GM12875 (cell line): ENCODE data around the gene CD19.

ENCODE experiments used
- H3K4me3 ChIP-seq: one replicate; pipeline ENCODE4 v1.5.1; 2011; ENCODE audit warnings: low read depth, low read length, control low read depth
- CTCF ChIP-seq: IDR thresholded peaks from 2 replicates; pipeline ENCODE4 v1.5.1; 2011; ENCODE audit warnings: low read depth, mild to moderate bottlenecking, control low read depth, inconsistent platforms, low read length, moderate library complexity, borderline replicate concordance; ENCODE audit not compliant: insufficient read depth

The CD19 gene

DNA sequence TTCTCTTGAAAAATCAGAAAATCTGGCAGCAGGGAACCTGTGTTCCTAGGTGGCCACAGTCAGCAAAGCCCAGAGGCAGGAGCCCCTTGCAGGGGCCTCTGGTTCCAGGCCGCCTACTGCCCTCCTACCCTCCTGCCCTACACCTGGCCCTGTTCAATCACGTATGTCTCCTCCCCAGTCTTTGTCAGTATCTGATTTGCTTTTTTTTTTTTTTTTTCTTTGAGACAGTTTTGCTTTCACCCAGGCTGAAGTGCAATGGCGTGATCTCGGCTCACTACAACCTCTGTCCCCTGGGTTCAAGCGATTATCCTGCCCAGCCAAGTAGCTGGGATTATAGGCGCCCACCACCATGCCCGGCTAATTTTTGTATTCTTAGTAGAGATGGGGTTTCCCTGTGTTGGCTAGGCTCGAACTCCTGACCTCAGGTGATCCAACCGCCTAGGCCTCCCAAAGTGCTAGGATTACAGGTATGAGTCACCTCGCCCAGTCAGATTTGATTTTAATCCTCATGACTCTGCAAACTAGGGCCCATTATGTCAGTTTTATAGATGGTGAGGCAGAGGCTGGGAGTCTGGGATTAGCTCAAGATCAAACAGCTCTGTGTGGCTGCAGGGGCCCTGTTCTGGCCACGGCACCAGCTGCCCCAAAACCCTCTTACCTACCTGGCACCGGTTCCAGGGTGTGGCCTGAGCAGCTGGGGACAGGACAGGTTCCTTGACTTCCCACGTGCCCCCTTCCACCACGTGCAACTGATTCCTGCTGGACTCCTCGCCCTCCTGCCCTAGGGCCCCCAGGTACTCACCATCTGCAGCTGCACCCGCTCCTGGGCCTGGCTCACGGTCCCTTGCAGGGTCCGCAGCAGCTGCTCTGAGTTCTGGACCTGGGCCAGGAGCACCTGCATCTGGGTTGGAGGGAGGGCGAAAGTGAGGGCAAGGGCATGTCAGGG is 21.4 kb upstream of the CD19 start:
- H3K4me3 ChIP-seq = no peak overlapping the region
- no peak for TF ChIP-seq CTCF

- H3K4me3 ChIP-seq = no peak overlapping the region
- no peak for TF ChIP-seq CTCF
Observed at GRCh38 chr16:28912558-28912957, 19.2 kb upstream of the CD19 start.

DNA sequence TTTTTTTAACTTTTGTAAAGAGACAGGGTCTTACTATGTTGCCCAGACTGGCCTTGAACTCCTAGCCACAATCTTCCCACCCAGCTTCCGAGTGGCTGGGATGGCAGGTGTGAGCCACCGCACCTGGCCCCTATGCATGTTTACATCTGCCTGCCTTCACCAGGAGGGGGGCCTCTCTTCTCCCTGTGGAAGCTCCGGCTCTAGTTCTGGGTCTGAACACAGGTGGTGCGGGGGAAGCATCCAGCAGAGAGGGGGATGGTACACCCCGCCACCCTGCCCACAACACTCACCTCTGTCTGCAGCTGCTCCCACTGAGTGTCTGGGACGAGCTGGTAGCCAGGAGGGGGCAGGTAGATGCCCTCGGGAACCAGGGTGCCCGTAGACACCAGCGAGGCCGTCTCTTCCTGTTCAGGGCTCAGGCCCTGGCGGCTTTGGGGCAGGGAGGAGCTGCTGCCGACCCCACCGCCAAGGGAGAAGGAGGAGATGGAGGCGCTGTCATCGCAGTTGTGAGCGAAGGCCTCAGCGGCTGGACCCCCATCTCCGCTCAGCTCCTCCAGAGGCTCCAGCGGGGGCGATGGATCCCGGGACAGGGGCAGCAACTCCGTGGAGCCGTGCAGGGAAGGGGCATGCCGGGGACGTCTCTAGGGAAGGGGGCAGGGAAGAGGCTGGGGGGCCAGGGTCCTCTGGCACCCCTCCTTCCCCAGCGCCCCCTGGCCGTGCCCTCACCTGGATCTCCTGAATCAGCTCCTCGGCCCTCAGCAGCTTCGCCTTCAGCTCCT is 17.6 kb upstream of the CD19 start:
- TF ChIP-seq CTCF = no peak
- H3K4me3 ChIP-seq = no peak overlapping the region

DNA sequence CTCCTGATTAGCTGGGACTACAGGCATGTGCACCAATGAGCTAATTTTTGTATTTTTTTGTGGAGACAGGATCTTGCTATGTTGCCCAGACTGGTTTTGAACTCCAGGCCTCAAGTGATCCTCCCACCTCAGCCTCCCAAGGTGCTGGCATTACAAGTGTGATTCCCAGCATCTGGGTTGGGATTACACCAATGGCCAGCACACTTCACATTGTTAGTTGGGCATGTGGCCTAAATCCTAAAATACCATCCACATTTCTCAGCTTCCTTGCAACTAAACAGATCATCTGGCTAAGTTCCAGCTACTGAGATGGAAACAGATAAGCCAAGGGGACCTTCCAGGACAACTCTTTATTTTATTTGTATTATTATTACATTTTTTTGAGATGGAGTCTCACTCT is 16.6 kb upstream of the CD19 start:
- no peak for TF ChIP-seq CTCF
- no peak overlapping the region for H3K4me3 ChIP-seq

- no peak overlapping the region for H3K4me3 ChIP-seq
- no peak for TF ChIP-seq CTCF
Observed at GRCh38 chr16:28917095-28917494, 14.7 kb upstream of the CD19 start.

- no peak overlapping the region for H3K4me3 ChIP-seq
- TF ChIP-seq CTCF = no peak
Observed at GRCh38 chr16:28918698-28919097, 13.1 kb upstream of the CD19 start.
